Measurements from ENCODE around the gene KANSL1L. TPM values are rescaled to one million over a fixed set of nuclear protein-coding genes. Genes with fewer than 3 reads are reported as not detected.
"Not testable (repeated sequence)": the region's sequence is repeated elsewhere in the genome, so short reads cannot be mapped to it uniquely, and the experiment has no call there.

The KANSL1L gene
- total RNA-seq, 1 donor: 38.0 TPM

DNA sequence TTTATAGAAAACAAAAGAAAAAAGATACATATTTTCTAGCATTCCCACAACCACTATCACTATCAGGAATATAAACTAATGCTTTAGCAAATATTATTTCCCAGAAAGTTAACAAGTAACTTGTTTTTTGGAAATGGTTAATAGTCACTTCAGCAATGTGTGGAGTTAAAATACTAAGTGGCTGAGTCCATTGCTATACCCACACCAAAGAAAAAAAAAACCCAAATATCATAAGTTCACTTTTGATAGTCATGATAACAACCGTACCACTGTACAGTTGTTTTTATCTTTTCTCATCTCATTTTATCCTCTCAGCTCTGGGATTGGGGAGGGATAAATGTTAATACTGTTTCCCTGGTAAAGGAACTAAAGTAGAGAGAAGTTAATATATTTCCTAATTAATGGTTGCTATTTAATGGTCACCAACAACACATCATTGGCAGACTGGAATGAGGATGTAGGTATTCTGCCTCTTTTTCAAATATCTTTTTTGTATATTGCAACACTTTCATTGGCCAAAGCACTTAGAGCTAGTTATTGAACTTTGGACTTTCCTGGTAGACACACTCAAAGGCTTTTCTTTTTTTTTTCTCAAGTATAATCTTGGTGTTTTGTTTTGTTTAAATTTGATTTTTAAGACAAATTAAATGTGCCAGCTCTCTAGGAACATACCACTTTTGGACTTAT lies 18.4 kb upstream of the KANSL1L start:
- DNase-seq (ENCODE audit: insufficient read length, low spot score, missing footprints): no peak
- Histone ChIP-seq H3K4me3 (ENCODE audit: insufficient read depth, low read length) (no peak overlapping the region), H3K79me2 (ENCODE audit: insufficient read depth, low read length) (no peaks in the 10 kb centered on the region), H3K4me2 (ENCODE audit: insufficient read depth, low read length) (no peak overlapping the region), H3K9me3 (ENCODE audit: low read depth, low read length) (no peaks in the 10 kb centered on the region), H4K20me1 (ENCODE audit: insufficient read depth, low read length) (no peaks in the 10 kb centered on the region), H3K27me3 (ENCODE audit: insufficient read depth, low read length) (no peaks in the 10 kb centered on the region), H3K4me1 (ENCODE audit: insufficient read depth, low read length) (no peaks in the 10 kb centered on the region), H2AFZ (ENCODE audit: low read length) (no peak overlapping the region), H3K27ac (ENCODE audit: low read depth, low read length) (no peak overlapping the region), H3K36me3 (ENCODE audit: insufficient read depth, low read length) (no peaks in the 10 kb centered on the region)
- TF ChIP-seq CTCF (IDR thresholded peaks at IDR 0.05; ENCODE audit: extremely low read depth, low read depth, low read length): no peak

DNA sequence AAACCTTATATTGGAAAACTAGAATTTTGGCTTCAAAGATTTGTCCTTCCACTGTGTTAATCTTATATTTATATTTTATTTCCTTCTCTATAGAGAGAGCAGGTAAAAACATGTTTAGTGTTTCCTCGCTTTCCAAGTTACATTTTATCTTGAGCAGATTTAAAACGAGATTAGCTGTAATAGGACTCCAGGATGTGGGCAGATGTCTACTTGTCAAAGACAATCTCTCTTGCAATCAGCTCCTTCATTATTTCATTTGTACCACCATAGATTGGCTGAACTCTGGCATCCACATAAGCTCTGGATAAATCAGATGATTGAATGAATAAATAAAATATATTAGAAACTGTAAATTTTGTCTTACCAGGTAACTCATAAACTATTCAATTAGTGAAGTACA lies 17.5 kb upstream of the KANSL1L start:
- H3K9me3 ChIP-seq (ENCODE audit: low read depth, low read length): no peaks in the 10 kb centered on the region
- H3K27me3 ChIP-seq (ENCODE audit: insufficient read depth, low read length): no peaks in the 10 kb centered on the region
- H3K4me1 ChIP-seq (ENCODE audit: insufficient read depth, low read length): no peaks in the 10 kb centered on the region
- no peak overlapping the region for H2AFZ ChIP-seq (ENCODE audit: low read length)
- no peak overlapping the region for H3K27ac ChIP-seq (ENCODE audit: low read depth, low read length)
- no peaks in the 10 kb centered on the region for H4K20me1 ChIP-seq (ENCODE audit: insufficient read depth, low read length)
- H3K4me3 ChIP-seq (ENCODE audit: insufficient read depth, low read length): no peak overlapping the region
- H3K79me2 ChIP-seq (ENCODE audit: insufficient read depth, low read length): no peaks in the 10 kb centered on the region
- no peak overlapping the region for H3K4me2 ChIP-seq (ENCODE audit: insufficient read depth, low read length)
- no peak for TF ChIP-seq CTCF (IDR thresholded peaks at IDR 0.05; ENCODE audit: extremely low read depth, low read depth, low read length)
- no peak for DNase-seq (ENCODE audit: insufficient read length, low spot score, missing footprints)
- H3K36me3 ChIP-seq (ENCODE audit: insufficient read depth, low read length): no peaks in the 10 kb centered on the region

DNA sequence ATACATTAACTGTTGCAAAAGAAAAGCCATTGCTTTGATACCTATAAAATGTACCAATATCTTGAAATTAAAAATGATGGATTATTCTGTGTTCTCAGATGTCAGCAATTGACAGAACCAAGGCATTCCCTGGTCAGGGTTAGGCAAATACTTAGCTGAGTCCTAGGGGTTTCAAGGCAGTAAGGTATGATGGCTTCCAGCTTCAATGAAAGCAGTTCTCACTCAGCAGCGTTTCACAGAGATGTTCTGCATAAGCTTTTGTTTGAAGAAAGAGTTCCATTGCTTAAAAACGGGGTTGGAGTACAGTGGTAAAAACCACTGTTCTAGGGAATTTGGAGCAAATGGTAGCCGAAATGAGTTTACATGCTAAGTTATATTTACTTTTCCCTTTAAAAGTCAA lies 17.0 kb upstream of the KANSL1L start:
- no peaks in the 10 kb centered on the region for H3K79me2 ChIP-seq (ENCODE audit: insufficient read depth, low read length)
- no peaks in the 10 kb centered on the region for H3K36me3 ChIP-seq (ENCODE audit: insufficient read depth, low read length)
- H2AFZ ChIP-seq (ENCODE audit: low read length): no peak overlapping the region
- no peak for DNase-seq (ENCODE audit: insufficient read length, low spot score, missing footprints)
- H3K4me3 ChIP-seq (ENCODE audit: insufficient read depth, low read length): no peak overlapping the region
- H3K4me2 ChIP-seq (ENCODE audit: insufficient read depth, low read length): no peak overlapping the region
- TF ChIP-seq CTCF (IDR thresholded peaks at IDR 0.05; ENCODE audit: extremely low read depth, low read depth, low read length): no peak
- no peaks in the 10 kb centered on the region for H3K27me3 ChIP-seq (ENCODE audit: insufficient read depth, low read length)
- no peak overlapping the region for H3K27ac ChIP-seq (ENCODE audit: low read depth, low read length)
- H4K20me1 ChIP-seq (ENCODE audit: insufficient read depth, low read length): no peaks in the 10 kb centered on the region
- no peaks in the 10 kb centered on the region for H3K9me3 ChIP-seq (ENCODE audit: low read depth, low read length)
- no peaks in the 10 kb centered on the region for H3K4me1 ChIP-seq (ENCODE audit: insufficient read depth, low read length)

DNA sequence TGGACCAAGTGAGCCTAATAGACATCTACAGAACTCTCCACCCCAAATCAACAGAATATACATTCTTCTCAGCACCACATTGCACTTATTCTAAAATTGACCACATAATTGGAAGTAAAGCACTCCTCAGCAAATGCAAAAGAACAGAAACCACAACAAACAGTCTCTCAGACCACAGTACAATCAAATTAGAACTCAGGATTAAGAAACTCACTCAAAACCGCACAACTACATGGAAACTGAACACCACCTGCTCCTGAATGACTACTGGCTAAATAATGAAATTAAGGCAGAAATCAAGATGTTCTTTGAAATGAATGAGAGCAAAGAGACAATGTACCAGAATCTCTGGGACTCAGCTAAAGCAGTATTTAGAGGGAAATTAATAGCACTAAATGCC lies 12.7 kb upstream of the KANSL1L start:
- not testable (repeated sequence) for H3K27me3 ChIP-seq (ENCODE audit: insufficient read depth, low read length); H3K9me3 ChIP-seq (ENCODE audit: low read depth, low read length); H3K27ac ChIP-seq (ENCODE audit: low read depth, low read length); DNase-seq (ENCODE audit: insufficient read length, low spot score, missing footprints); H4K20me1 ChIP-seq (ENCODE audit: insufficient read depth, low read length); H3K36me3 ChIP-seq (ENCODE audit: insufficient read depth, low read length); H3K4me2 ChIP-seq (ENCODE audit: insufficient read depth, low read length); H3K4me1 ChIP-seq (ENCODE audit: insufficient read depth, low read length); H3K79me2 ChIP-seq (ENCODE audit: insufficient read depth, low read length); H2AFZ ChIP-seq (ENCODE audit: low read length); H3K4me3 ChIP-seq (ENCODE audit: insufficient read depth, low read length)

GRCh38 chr2:210181606-210182088 lies 10.4 kb upstream of the KANSL1L start:
- H3K4me1 ChIP-seq (ENCODE audit: insufficient read depth, low read length); H3K36me3 ChIP-seq (ENCODE audit: insufficient read depth, low read length); H3K27ac ChIP-seq (ENCODE audit: low read depth, low read length); H2AFZ ChIP-seq (ENCODE audit: low read length); H4K20me1 ChIP-seq (ENCODE audit: insufficient read depth, low read length); H3K4me3 ChIP-seq (ENCODE audit: insufficient read depth, low read length); H3K27me3 ChIP-seq (ENCODE audit: insufficient read depth, low read length); H3K79me2 ChIP-seq (ENCODE audit: insufficient read depth, low read length); H3K9me3 ChIP-seq (ENCODE audit: low read depth, low read length); H3K4me2 ChIP-seq (ENCODE audit: insufficient read depth, low read length); DNase-seq (ENCODE audit: insufficient read length, low spot score, missing footprints): not testable (repeated sequence)

GRCh38 chr2:210181033-210181605 lies 9.9 kb upstream of the KANSL1L start:
- H2AFZ ChIP-seq (ENCODE audit: low read length); H3K9me3 ChIP-seq (ENCODE audit: low read depth, low read length); H3K27me3 ChIP-seq (ENCODE audit: insufficient read depth, low read length); H3K4me3 ChIP-seq (ENCODE audit: insufficient read depth, low read length); H3K27ac ChIP-seq (ENCODE audit: low read depth, low read length); H3K36me3 ChIP-seq (ENCODE audit: insufficient read depth, low read length); H4K20me1 ChIP-seq (ENCODE audit: insufficient read depth, low read length); H3K79me2 ChIP-seq (ENCODE audit: insufficient read depth, low read length); H3K4me1 ChIP-seq (ENCODE audit: insufficient read depth, low read length); H3K4me2 ChIP-seq (ENCODE audit: insufficient read depth, low read length); DNase-seq (ENCODE audit: insufficient read length, low spot score, missing footprints): not testable (repeated sequence)

All from osteoblast (primary cell).